RWPE1 (cell line): Measurements from ENCODE around the gene MYF5.

ENCODE experiments used
- CTCF ChIA-PET: fragments of 350-600 bp; sonication (Branson Sonifier 250); formaldehyde crosslinking; extraction: SDS; loops from one replicate; lab custom pipeline; 2021; lab: Yijun Ruan, JAX
- POLR2A ChIA-PET: fragments of 400-600 bp; formaldehyde crosslinking; extraction: SDS; loops from one replicate; lab custom pipeline; 2020; ENCODE audit warnings: antibody characterized with exemption; ENCODE audit not compliant: low non-redundant PET; lab: Yijun Ruan, JAX
- DNase-seq: peaks from one replicate; pipeline ENCODE4 v3.0.0; 2012; ENCODE audit warnings: low spot score
- H3K27ac ChIP-seq: fragments of 450-650 bp; 2 replicates; pipeline ENCODE4 v1.5.1; 2017
- CTCF ChIP-seq: fragments of 450-650 bp; conservative IDR thresholded peaks from 2 replicates; pipeline ENCODE4 v1.5.1; 2017; ENCODE audit warnings: low read depth, mild to moderate bottlenecking

MYF5 gene

GRCh38 chr12:80704420-80704819 is 12.3 kb upstream of the MYF5 start:
- ChIA-PET POLR2A (no interaction called here), CTCF (no interaction called here)
- H3K27ac ChIP-seq, result no peak overlapping the region
- no peak for TF ChIP-seq CTCF
- no peak for DNase-seq

DNA sequence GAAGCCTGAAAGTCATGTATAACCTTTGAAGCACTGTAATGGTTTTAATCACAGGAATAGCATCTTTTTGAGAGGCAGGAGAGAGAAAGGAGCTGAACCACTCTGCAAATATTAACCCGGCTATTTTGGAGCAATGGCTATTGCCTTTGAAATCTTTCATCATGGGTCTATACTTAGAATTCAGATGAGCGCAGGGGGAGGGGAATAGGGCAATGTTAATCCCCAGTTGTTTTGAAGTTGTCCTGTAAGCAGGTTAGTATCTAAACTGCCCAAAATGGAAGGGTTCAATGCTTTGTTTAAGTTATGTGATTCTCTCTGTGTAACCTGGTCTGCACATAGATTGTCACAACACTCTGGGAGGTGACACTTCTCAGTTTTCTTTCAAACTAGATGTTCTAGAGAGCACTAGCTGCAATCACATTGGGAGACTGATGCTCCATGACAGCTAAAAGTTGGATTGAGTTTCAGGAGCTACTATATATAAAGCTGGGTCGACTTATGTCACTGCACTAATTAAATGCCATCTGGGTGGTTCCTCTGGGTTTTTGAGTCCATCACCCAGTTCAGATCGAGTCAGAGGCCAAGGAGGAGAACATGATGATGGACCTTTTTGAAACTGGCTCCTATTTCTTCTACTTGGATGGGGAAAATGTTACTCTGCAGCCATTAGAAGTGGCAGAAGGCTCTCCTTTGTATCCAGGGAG is 9.4 kb upstream of the MYF5 start, which contains the start of gene MYF6:
Gene MYF6 (plus strand): TSS at position 509 of the 704 bp plus-strand sequence. CDS start 86 bp downstream, at position 595.
- CTCF ChIA-PET, result no interaction called here
- POLR2A ChIA-PET, result no interaction called here
- no peak for DNase-seq
- no peak within 1 kb of the TSS for H3K27ac ChIP-seq
- no peak for TF ChIP-seq CTCF

DNA sequence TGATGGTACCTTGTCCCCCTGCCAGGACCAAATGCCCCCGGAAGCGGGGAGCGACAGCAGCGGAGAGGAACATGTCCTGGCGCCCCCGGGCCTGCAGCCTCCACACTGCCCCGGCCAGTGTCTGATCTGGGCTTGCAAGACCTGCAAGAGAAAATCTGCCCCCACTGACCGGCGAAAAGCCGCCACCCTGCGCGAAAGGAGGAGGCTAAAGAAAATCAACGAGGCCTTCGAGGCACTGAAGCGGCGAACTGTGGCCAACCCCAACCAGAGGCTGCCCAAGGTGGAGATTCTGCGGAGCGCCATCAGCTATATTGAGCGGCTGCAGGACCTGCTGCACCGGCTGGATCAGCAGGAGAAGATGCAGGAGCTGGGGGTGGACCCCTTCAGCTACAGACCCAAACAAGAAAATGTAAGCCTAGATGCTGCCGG is 8.9 kb upstream of the MYF5 start:
- no peak for DNase-seq
- no peak overlapping the region for H3K27ac ChIP-seq
- CTCF ChIA-PET, result no interaction called here
- POLR2A ChIA-PET, result no interaction called here
- TF ChIP-seq CTCF, result no peak

DNA sequence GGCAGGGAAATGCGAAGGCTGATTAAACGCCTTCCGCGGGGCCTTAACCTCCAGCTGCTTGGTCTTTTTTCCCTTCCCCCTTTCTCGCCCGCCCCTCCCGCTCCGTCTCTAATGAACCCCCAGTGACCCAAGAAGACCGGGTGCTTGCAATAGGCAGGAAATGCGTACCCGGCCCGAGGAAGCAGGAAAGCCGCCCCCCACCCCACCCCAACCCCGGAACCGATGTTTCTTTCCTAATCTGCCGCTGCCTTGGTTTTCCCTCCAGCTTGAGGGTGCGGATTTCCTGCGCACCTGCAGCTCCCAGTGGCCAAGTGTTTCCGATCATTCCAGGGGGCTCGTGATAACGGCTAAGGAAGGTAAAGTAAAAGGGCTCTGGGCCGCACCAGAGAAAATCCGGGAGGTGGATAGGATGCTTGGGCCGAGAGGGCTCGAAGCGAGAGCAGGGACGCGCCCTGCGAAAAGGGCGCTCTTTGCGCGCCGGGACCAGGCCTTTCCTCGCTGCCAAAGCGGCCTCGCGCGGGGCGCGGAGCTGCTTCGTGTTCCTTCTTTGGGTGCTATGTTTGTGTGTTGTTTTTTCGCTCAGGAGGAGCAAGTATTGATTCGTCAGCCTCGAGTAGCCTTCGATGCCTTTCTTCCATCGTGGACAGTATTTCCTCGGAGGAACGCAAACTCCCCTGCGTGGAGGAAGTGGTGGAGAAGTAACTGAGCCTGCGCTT is 8.3 kb upstream of the MYF5 start:
- DNase-seq, result no peak
- H3K27ac ChIP-seq, result no peak overlapping the region
- no peak for TF ChIP-seq CTCF
- POLR2A ChIA-PET, result no interaction called here
- CTCF ChIA-PET, result no interaction called here

DNA sequence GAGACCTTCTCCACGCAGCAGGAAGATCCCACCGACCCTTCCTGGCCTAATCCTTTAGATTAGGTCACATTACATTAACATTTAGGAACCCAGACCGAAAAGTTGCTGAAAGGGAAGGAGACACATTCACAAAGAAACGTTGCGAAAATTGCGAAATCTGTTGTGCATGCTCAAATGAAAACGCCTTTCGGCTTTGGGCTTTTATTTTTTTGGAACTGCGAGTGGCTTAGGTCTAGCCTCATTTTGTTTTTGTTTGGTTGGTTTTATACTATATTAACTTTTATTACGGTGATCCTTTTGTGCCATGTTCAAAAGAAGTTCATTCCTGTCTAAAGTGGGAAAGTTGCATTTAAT is 7.8 kb upstream of the MYF5 start:
- no peak for DNase-seq
- TF ChIP-seq CTCF, result no peak
- H3K27ac ChIP-seq, result no peak overlapping the region
- POLR2A ChIA-PET, result no interaction called here
- CTCF ChIA-PET, result no interaction called here

DNA sequence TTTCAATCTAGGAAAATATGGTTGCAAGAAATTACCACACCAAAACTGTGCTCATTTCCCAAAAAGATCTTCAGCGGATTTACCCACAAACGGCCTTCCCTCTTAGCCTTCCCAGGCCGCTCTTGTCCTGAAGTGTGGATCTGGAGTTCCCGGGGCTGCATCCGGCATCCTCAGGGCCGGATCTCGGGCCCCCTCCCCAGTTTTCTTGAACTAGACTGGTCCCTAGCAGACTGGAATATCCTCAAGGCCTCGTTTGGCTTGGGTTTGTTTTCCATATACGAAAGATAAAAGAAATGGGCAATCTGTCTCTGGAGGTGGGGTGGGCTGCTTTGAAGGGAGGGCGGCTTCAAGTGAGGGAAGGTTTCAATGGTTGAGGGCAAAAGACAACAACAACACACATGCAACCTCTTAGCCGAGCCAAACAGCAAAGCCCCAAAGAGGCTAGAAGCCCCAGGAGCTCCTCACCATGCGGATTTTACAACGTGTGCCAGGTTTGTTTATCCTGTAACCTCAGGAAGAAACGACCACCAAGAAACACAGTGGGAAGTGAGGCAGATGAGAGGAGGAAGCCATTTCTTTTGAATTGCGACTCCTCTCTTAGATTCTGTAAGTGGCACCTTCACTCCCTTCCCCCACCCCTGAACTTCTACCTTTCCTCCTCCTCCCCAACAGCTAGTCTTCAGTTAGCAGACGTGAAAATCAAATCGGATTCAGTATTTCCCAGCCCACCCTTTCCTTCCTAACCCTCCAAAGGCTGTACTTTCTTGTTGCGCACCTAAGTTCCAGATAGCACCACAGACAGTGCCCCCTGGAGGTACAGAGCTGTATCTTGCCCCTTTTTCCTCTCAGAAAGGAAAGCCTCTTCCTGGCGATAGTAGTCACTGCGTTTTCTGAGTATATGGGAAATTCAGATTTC is 6.6 kb upstream of the MYF5 start:
- DNase-seq, result no peak
- ChIA-PET CTCF (interaction anchor here (0.6 to 1.2 kb wide), 6 partner anchors 9 to 1254 kb away, joined by 3 to 5 read pairs (median 3); no protein-coding TSS in a partner anchor), POLR2A (no interaction called here)
- no peak; the same call in 1 of the 2 replicates for TF ChIP-seq CTCF
- no peak overlapping the region for H3K27ac ChIP-seq
